Activated CD4-positive, alpha-beta T cell treated with anti-CD3 and anti-CD28 coated beads for 24 hours (primary cell): Measurements from ENCODE around the gene LPIN1.
A peak's percentile ranks its signal among the peaks of the same experiment; 100 is the strongest.

ENCODE experiments used
- DNase-seq, 2 donors: peaks; one replicate each; pipeline ENCODE4 v3.0.0-alpha.2; 2020; ENCODE audit warnings: low read depth in 2 of 2

Gene LPIN1

DNA sequence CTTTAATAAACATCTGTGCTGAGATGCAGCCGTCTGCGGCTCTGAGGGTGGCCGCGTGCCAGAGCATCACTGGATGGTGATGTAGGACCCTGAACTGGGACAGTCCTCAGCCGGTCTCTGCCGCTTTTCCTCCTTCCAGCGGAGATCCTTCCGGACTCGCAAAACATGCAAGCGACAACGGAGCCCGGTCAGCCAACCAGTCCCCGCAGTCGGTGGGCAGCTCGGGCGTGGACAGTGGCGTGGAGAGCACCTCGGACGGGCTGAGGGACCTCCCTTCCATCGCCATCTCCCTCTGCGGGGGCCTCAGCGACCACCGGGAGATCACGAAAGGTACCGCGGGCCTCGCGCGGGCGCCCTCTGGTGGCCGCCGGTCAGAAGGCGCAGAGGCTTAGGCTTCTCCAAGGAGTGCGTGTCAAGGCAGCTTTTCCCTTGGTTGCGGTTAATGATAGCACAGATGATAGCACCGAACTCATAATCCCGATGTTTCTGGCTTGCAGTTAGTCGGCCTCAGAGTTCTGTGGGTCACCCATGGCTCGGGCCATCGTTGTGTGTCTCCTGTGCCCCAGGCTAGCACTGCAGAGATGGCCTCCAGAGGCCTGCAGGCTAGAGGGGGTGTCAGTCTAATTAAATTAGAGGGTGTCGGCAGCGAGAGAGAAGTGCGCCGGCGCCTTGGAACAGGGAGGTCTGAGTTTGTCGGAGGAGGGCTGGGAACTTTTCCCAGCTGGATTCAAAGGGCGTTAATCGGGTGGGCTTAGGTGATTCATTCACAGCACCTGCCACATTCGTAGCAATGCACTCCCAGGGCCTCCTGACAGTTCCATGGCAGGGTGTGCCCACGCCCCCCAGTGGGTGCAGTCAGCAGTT is 38.5 kb downstream of the LPIN1 start:
- peak; percentile 15 to 23 for DNase-seq

DNA sequence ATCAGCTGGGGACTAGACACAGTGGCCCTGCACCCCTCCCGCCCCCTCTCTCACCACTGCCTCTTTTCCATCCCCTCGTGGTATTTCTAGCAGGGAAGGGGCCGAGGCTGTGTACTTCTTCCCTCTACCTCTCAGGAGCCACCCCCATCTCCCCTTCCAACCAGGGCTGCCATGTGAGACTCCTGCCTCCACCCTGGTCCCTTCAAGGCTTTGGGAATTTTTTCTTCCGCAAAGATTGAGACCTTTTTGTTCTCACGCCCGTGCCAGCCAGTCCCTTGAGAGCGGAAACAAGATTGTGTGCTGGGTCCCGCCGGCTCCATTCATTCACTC is 39.1 kb downstream of the LPIN1 start:
- DNase-seq: no peak

DNA sequence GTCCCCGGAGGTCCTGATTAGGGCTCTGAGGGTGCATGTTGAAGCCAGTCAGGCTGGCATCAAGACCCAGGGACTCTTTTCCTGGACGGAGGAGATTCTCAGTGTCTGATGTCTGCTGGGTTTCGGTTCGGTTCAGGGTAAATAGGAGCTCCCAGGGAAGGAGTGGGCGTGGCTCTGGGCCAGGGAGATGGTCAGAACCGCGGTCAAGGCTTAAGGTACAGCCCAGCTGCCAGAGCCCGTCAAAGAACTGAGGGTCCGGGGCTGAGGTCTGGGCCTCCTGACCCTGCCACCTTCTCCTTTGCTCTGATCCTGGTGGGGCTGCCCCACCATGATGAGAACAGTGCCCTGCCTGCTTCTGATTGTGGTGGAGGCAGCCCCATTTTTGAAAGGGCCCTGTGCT is 39.8 kb downstream of the LPIN1 start:
- no peak for DNase-seq

DNA sequence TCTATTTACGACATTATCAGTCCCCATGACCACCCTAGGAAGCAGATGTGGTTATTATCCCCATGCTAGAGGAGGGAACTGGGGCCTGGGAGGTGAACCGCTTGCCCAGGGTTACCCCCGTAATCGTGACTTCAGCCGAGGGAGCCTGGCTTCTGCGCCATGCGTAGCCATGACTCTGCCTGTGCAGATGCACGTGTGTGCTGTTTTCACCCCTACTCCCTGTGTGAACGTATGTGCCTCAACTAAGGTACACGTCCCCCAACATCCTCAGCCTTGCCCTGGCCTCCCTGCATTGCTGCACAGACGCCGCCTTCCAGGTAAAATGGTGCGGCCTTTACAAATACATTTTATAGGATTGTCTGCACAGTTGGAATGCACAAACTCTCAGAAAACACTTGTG is 40.2 kb downstream of the LPIN1 start:
- no peak for DNase-seq

DNA sequence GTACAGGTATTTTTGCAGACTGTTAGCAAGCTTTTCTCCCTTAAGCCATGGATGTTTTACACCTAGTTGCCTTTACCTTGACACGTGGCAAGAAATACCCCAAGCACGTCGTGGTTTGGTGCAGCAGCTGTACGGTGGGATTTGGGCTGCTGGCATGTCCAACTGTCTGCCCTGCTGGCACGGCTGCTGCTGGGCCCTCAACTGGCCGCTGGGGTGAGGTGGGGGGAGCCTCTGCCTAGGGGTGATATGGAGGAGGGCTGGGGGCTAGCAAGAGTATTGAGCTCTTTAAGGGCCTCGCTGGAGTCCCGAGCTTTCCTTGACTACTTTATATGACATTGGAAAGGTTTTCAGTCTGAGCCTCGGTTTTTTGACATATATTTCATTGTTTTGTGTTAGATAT is 41.6 kb downstream of the LPIN1 start:
- no peak for DNase-seq

DNA sequence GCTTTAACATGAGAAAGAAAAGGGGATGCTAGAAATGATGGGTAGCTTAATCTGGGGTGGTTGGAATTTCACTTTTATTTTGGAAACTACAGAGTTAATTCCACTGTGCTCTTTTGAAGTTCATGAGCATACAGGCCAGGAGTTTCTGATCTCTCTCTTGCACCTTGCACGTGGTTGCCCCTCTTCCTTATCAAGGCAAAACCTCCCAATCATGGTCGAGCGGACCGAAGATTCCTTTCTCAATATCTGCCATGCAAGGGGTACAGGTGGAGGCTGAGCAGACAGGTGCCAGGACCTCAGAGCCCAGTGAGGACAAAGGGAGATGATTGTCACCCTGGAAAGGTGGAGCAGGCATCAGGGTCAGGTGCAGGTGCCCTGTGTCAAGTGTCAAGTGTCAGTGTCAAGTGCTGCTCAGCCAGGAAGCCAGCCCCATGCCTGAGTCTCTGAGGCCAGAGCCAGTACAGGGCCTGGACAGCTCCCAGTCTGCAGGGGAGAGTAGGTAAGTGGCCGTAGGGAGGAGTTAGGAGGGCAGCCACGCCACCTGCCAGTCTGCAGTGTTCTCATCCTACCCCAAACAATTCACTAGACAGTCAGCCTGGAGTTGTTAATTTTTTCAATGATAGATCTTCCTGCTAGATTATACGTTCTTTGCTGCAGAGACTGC is 42.2 kb downstream of the LPIN1 start:
- no peak for DNase-seq

DNA sequence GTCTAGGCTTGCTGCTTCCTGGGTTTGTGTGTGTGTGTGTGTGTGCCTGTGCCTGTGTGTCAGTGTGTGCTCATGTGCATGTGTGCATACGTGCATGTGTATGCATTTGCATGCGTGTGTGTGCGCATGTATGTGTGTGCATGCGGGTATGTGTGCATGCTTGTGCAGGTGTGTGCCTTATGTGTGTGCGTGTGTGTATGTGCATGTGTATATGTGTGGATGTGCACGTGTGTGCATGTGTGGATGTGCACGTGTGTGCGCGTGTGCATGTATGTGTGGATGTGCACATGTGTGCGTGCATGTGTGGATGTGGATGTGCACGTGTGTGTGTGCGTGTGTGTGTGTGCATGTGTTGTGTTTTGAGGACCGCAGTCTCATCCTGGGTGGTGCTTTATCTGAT is 42.8 kb downstream of the LPIN1 start:
- no peak for DNase-seq

DNA sequence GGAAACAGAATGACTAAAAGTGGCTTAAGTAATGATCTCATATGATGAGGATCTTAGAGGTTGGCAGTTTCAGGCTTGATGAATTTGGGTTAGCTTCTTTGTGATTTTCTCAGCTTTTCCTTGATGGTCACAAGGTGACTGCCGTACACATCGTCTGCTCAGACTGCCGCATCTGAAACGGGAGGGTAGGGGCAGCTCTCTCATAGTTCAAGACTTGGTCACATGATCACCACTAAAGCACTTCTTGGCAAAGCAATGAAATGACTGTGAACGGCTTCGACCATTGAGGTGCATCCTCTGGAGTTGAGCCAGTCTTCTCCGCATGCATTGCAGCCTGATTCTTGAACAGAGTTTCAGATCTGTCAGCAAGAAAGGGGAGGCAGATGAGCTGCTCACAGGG is 43.8 kb downstream of the LPIN1 start:
- no peak for DNase-seq

DNA sequence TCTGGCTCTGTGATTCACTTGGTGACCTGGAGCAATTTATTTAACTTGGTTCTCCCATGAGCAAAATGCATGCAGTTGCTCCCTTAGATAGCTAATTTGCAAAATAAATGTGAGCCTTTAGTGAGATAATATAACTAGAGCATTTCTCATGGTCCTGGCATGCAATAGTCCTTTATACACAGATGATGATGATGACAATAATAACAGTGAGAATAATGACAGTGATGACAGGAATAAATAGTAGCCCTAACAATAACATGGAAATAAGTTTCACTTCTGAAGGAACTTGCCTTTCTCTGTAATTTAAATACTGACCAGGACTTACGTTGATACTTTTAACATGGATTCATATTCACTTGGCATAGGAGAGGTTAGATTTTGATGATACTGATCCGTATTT is 49.2 kb downstream of the LPIN1 start:
- DNase-seq: no peak

DNA sequence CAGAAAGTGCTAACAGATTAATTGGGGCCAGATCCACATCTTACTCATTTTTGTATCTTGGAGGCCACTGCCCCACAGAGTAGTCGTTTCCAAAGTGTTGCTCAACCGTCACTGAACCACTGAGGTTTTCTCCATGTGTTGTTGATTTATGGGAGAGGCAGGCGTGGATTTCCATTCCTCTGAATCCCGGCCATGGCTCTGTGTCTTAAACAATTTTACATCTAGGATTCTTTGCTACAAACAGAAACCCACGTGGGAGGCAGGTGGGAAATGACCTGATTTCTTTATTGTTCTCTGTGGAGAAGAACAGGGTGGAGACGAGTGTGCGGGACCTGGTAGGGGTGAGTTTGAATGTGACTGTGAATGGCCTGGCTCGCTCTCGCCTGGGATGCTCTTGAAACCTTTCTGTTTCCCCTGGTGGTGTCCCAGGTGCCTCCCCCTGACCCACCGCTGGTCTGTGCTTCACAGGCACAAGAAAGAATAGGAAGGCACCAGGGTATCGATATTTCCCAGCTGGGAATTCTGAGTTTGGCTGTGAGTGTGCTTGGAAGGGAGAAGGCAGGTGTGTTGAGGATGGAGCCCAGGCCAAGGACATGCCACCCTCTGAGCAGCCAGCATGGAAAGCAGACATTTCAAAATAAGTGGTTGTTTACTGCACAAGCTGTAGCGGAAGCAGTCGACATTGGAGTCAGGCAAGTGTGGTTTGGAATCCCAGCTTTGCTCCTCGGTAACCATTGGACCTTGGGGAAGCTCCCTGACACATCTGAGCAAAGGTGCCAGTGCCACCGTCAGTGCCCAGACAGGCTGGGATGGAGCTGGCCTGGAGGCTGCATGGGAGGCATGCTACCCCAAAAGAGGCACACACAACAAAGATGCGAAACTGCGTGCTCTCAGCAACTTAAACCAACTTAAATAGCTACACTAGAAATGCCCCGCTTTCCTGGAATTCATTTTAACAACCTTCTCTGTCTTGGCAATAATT is 50.0 kb downstream of the LPIN1 start:
- DNase-seq: no peak

DNA sequence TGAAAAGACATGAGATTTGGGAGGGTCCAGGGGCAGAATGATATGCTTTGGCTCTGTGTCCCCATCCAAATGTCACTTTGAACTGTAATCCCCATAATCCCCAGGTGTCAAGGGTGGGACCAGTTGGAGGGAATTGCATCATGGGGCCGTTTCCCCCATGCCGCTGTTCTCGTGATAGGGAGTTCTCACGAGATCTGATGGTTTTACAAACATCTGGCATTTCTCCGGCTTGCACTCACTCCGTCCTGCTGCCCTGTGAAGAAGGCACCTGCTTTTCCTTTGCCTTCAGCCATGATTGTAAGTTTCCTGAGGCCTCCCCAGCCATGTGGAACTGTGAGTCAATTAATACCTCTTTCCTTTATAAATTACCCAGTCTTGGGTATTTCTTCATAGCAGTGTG is 51.4 kb downstream of the LPIN1 start:
- DNase-seq: no peak

DNA sequence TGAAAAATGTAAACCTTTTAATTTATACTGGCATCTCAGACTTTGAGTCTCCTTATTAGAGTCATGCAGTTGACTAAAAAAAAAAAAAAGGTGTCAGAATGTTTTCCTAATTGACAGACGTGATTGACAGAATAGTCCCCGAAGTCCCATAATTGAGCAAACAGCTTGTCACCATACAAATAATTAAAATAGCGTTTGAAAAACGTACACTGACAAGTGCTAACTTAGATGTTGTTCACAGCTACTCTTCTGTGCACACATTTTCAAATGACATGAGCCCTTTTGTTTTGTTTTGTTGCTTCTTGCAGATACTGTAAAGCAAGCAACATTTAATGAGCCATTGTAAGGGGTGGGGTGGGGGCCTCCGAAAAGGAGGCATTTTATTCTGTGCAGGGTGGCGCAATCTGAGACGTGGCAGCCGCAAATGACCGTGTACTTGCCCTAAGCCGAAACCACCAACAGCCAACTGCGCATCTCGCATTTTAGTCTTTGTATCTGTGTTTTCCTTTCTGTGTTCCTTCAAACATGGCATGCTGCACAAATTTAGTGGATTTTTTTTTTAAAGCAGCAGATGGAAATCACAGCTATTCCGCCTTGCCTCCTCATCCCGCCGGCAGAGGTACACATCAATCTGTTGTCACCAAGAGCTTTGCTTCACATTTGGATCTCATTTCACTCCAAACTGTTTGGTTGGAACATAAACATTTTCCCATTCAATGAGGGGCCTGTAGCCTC is 52.4 kb downstream of the LPIN1 start:
- DNase-seq: no peak

DNA sequence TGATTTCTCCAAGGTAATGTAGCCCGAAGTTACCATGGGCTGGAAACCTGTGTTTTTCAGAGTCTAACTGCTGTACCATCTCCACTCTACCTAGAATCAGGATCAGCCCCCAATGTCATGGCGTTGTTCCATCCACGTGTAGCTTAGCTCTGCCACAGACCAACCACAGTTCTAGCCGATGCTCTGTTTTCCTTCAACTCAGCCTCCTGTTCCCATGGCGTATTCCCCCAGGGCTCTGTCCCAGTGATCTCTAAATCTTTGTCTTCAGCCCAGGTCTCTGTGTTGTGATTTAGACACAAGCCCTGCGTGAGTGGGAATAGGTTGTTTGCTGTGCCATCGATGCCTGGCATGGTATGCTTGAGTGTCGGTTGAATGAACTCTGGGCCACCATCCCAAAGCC is 53.4 kb downstream of the LPIN1 start:
- DNase-seq: no peak

DNA sequence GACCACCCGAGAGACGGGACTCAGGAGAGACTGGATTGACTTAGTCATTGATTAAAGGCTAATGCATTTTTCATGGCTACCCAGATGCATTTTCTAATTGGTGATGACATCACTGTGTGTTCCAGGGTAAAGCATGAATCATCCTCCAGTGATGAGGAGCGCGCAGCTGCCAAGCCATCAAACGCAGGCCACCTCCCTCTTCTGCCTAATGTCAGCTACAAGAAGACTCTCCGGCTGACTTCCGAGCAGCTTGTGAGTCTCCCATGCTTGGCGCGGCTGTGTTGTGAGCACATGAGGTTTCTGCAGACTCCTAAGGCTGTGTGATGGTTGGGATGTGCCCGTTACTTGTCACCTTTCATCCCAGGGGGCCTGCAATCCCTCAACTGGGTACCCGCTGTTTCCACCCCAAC is 56.4 kb downstream of the LPIN1 start:
- no peak for DNase-seq

DNA sequence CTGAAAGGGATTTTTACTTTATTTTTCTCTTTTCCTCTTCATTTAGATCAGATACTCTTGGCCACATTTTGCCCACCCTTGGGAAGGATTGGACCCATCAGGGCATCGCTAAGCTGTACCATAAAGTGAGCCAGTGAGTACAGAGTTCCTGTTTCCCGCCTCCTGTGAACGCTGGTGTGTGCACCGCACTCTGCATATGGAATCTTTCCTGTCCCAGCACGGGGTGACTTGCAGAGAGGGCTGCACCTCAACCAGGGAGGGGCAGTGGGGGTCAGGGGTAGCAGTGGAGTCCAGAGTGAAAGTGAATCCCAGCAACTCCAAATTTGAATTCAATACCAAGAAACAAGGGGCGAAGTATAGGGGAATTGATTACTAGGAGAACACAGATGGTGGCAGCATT is 58.6 kb downstream of the LPIN1 start:
- no peak for DNase-seq

DNA sequence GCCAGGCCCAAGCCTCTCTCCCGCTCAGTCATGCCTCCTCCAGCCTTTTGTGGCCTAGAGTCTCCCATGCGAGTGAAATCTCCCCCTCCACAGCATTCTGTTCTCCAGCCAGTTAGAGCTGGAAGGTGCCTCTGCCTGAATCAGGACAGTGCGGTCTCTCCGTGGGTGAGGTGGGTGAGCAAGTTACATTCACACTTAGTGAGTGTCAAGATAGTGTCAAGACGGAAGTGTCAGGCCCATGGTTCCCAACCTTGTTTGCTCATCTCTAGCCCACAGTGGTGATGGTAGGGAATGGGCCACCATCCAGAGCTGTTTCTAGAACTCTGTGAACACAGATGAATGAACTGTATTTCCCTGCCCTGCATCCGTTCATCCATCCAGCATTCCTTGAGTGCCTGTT is 59.5 kb downstream of the LPIN1 start:
- DNase-seq: no peak

DNA sequence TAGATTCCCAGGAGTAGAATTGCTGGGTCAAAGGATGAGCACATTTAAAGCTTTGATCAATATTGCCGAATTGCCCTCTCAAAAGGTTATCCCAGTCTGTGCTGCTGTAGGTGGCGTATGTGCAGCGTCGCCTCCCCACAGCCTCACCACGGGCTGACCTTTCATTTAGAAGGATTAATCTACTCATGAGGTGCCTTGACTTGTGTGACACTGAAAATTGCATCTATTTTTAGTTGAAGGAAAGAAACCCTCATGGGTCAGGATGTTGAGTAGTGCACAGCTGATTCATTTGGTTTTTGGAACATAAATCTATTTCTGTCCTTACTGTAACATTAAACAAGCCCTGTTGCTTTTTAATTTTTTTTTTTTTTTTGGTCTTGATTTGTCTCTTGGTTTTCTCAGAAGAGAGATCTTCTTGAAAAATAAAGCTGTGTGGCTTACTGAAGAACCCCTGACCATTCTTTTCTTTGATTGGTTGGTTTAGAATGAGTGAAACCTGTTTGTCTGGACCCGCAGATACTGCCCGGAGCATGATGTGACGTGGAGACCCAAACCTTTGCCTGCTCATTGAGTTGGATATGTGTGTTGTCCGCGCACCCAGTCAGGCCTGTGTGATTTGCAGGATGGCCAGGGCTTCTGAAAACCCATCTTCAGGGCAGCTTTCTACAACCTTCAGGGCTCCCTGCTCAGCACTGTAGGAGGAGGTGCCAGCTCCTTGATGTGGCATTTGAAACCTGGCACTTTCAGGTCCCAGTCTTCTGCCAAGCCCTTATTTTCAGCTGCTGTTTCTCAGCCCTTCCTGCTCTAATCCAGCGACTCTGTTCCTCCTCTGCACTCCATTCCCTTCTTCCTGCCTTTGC is 61.0 kb downstream of the LPIN1 start:
- DNase-seq: no peak

DNA sequence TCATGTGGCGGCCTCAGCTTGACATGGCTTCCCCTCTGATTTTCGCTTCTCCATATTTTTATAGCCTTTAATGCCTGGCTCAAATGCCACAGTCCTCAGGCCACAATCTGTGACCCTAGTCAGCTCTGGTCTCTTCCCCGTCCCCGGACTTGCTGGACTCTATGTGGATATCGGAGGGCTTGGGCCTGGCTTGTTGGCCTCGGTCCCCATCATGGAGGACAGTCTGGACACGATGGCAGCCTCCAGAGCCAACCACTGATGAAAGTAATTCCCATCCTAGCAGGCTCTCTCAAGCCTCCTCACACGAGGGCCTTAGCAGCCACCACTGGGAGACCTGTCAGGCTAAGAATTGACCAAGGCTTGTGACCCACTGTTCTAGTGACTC is 61.6 kb downstream of the LPIN1 start:
- no peak for DNase-seq

DNA sequence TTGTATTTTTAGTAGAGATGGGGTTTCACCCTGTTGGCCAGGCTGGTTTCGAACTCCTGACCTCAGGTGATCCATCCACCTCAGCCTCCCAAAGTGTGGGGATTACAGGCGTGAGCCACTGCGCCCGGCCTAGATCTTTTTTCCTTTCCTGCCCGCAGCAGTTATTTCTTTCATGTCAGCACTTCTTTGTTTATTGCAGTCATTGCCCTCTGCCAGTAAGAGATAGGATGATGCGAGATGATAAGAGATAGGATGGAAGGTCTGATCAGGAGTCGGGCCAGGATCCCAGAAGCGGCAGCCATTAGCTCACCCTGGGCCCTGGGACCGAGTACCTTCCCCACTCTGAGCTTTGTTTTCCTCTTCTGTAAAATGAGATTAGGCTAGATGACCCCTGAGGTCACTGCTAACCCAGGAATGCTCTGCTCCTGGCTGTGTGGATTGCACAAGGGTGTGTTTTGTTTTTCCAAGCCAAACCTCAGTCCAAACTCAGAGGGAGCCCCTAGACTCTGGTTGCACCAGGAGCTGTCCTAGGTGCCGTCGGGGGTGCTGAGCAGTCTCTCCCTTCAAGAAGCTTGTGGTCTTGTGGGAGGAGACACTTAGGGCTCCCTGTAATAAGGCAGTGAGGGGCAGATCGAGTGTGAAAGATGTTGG is 63.3 kb downstream of the LPIN1 start:
- no peak for DNase-seq

DNA sequence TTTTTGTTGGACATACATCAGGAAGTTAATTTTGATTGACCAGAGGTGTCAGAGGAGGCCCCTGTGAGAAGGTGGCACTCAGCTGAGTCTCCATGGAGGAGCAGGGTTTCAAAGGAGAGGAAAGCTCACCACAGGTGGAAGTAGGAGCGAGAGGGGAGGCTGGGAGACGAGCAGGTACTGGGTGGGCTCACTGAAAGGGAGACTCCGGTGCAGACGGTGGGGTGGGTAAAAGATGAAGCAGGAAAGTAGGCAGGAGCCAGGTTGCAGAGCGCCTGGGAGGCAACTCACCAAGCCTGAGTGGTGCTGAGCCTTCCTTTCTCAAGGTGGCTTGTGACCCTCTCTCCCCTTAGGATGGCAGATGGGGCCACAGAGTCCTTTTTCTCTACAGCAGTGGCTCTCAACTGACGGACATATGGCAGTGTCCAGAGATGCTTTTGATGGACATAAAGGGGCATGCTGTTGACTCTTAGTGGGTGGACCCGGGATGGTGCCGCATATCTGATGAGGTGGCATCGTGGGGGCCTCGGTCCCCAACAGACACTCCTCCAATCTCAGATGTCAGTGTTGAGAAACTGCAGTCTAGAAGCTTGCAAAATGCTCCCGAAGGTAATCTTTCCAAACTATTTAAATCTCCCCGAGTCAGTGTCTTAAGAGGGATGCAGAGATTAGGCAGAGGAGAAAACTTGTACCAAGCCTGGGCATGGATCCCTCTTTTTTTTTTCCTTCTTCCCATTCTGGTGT is 64.0 kb downstream of the LPIN1 start:
- no peak for DNase-seq
